HCT116 (cell line): ENCODE results near the gene KRT74. TPM values are rescaled to one million over a fixed set of nuclear protein-coding genes. Genes with fewer than 3 reads are reported as not detected.

Experiments used
- ATAC-seq: fragments of 200-7000 bp; cut with Tn5 transposase; 2 replicates; pipeline ENCODE4 v1.9.1; 2020; ENCODE audit warnings: mild to moderate bottlenecking, moderate library complexity
- BruUV-seq: library from RNA; stranded (reverse); fragments of 400-500 nt; replicated peaks from 2 replicates; lab custom pipeline; 2021; lab: Mats Ljungman, UMichigan
- CTCF ChIA-PET: fragments of 300-600 bp; sonication (Branson Sonifier 250); formaldehyde crosslinking; loops from one replicate; lab custom pipeline; 2021; ENCODE audit warnings: antibody characterized with exemption; lab: Charles Lee
- POLR2A ChIA-PET: fragments of 300-600, 350-600 bp; sonication (Branson Sonifier 250); formaldehyde crosslinking; loops from one replicate; lab custom pipeline; 2021; ENCODE audit warnings: antibody characterized with exemption; lab: Charles Lee
- RAD21 ChIA-PET, 2 experiments: fragments of 300-600 bp; sonication (Branson Sonifier 250); formaldehyde crosslinking; loops; one replicate each; lab custom pipeline; 2023; ENCODE audit warnings: low total read pairs in 2 of 2; ENCODE audit not compliant: uncharacterized antibody in 2 of 2, unreplicated experiment in 2 of 2, low non-redundant PET in 1 of 2; lab: Charles Lee
- DNase-seq: peaks from one replicate; pipeline ENCODE4 v3.0.0-alpha.2; 2010; ENCODE audit warnings: low read depth, low spot score
- H2AFZ ChIP-seq: fragments of 200-600 bp; shearing (Covaris generic), sonication (generic); 2 replicates; pipeline ENCODE4 v1.6.1; 2017; ENCODE audit warnings: low read depth, mixed run types, mixed read lengths, antibody characterized with exemption, low read length; ENCODE audit not compliant: poor library complexity, severe bottlenecking
- H3K27ac ChIP-seq: 2 replicates; pipeline ENCODE4 v1.5.1; 2012; ENCODE audit warnings: low read depth, low read length
- H3K27me3 ChIP-seq: fragments of 200-600 bp; sonication (generic); 2 replicates; pipeline ENCODE4 v1.6.1; 2016; ENCODE audit warnings: mixed run types, low read length, mixed read lengths; ENCODE audit not compliant: insufficient read depth
- H3K36me3 ChIP-seq, 2 experiments: fragments of 200-500 bp in 1 of 2; fragments of 200-600 bp in 1 of 2; sonication (Bioruptor generic) in 1 of 2; sonication (generic) in 1 of 2; 2 replicates each; pipeline versions ENCODE4 v1.5.1 to v1.6.1; 2014 to 2016; ENCODE audit warnings: low read length in 2 of 2, inconsistent platforms in 1 of 2, mixed read lengths in 1 of 2, mixed run types in 1 of 2; ENCODE audit not compliant: insufficient read depth in 2 of 2, control insufficient read depth in 1 of 2
- H3K4me1 ChIP-seq, 2 experiments: fragments of 200-600 bp in 1 of 2; sonication (generic) in 1 of 2; 2 replicates each; pipeline versions ENCODE4 v1.5.1 to v1.6.1; 2012 to 2017; ENCODE audit warnings: low read length in 2 of 2, inconsistent platforms in 1 of 2, mild to moderate bottlenecking in 1 of 2, mixed read lengths in 1 of 2, mixed run types in 1 of 2, moderate library complexity in 1 of 2; ENCODE audit not compliant: insufficient read depth in 2 of 2, control insufficient read depth in 1 of 2
- H3K4me2 ChIP-seq: fragments of 200-600 bp; sonication (generic); 2 replicates; pipeline ENCODE4 v1.6.1; 2017; ENCODE audit warnings: mixed run types, low read length, mixed read lengths
- H3K4me3 ChIP-seq, 2 experiments: fragments of 200-600 bp in 1 of 2; sonication (generic) in 1 of 2; replicated peaks in 1 of 2; 2 replicates each; pipeline ENCODE4 v1.5.1; 2011 to 2016; ENCODE audit warnings: low read length in 2 of 2, control low read depth in 1 of 2, low read depth in 1 of 2, mild to moderate bottlenecking in 1 of 2, mixed read lengths in 1 of 2, mixed run types in 1 of 2
- H3K79me2 ChIP-seq: fragments of 200-600 bp; sonication (generic); 2 replicates; pipeline ENCODE4 v1.6.1; 2017; ENCODE audit warnings: mild to moderate bottlenecking, mixed run types, low read length, moderate library complexity, mixed read lengths; ENCODE audit not compliant: insufficient read depth
- H3K9ac ChIP-seq: fragments of 200-600 bp; sonication (generic); 2 replicates; pipeline ENCODE4 v1.6.1; 2016; ENCODE audit warnings: low read length, mixed read lengths
- H3K9me2 ChIP-seq: fragments of 200-600 bp; sonication (generic), shearing (Covaris generic); 2 replicates; pipeline ENCODE4 v1.6.1; 2017; ENCODE audit warnings: mixed run types, mild to moderate bottlenecking, moderate library complexity; ENCODE audit not compliant: insufficient read depth
- H3K9me3 ChIP-seq, 2 experiments: fragments of 200-500 bp in 1 of 2; fragments of 200-600 bp in 1 of 2; sonication (Bioruptor generic) in 1 of 2; sonication (generic) in 1 of 2; 2 replicates each; pipeline ENCODE4 v1.6.1; 2014 to 2017; ENCODE audit warnings: low read length in 2 of 2, mixed read lengths in 2 of 2, inconsistent platforms in 1 of 2, low read depth in 1 of 2, mild to moderate bottlenecking in 1 of 2, mixed run types in 1 of 2, moderate library complexity in 1 of 2; ENCODE audit not compliant: control insufficient read depth in 1 of 2, insufficient read depth in 1 of 2
- H4K20me1 ChIP-seq: fragments of 200-600 bp; sonication (generic), shearing (Covaris generic); 2 replicates; pipeline ENCODE4 v1.6.1; 2017; ENCODE audit warnings: mixed run types, mild to moderate bottlenecking, moderate library complexity; ENCODE audit not compliant: insufficient read depth
- ATF3 ChIP-seq: IDR thresholded peaks from 2 replicates; pipeline ENCODE4 v1.6.1; 2012
- CBX3 ChIP-seq: IDR thresholded peaks from 2 replicates; pipeline ENCODE4 v1.6.1; 2012; ENCODE audit warnings: low read depth
- POLR2A ChIP-seq: IDR thresholded peaks from 2 replicates; pipeline ENCODE4 v1.7.0; 2011; ENCODE audit warnings: borderline replicate concordance; ENCODE audit not compliant: insufficient read depth, insufficient read length; ENCODE audit errors: extremely low read depth
- POLR2AphosphoS5 ChIP-seq: IDR thresholded peaks from 2 replicates; pipeline ENCODE4 v1.6.1; 2011; ENCODE audit warnings: mild to moderate bottlenecking, low read depth, low read length, moderate library complexity
- SRF ChIP-seq: IDR thresholded peaks from 2 replicates; pipeline ENCODE4 v1.6.1; 2012; ENCODE audit warnings: low read depth
- TCF7L2 ChIP-seq: IDR thresholded peaks from 2 replicates; pipeline ENCODE4 v1.7.0; 2011; ENCODE audit warnings: borderline replicate concordance, inconsistent platforms; ENCODE audit not compliant: insufficient read depth, insufficient read length; ENCODE audit errors: extremely low read depth
- ZBTB33 ChIP-seq: IDR thresholded peaks from 2 replicates; pipeline ENCODE4 v1.6.1; 2011; ENCODE audit warnings: mild to moderate bottlenecking, low read length, moderate library complexity; ENCODE audit not compliant: insufficient replicate concordance; ENCODE audit errors: extremely low read depth
- intact Hi-C: fragments of 100-400 bp; cut with micrococcal nuclease; formaldehyde crosslinking; loops from 2 replicates; pipeline ENCODE4 v1.10.0; 2022
- total RNA-seq: library from RNA; stranded (reverse); gene quantifications from one replicate; pipeline ENCODE4 v1.2.1, GENCODE V29; 2021; ENCODE audit not compliant: unreplicated experiment
- TF ChIP-seq, protein P1 (sequence below): IDR thresholded peaks from 2 replicates; pipeline ENCODE4 v1.6.1; 2012; ENCODE audit warnings: low read depth

The KRT74 gene
- total RNA-seq, 1 experiment from 2014 or later: not detected

- RAD21 ChIA-PET: no interaction called here
- Histone ChIP-seq H2AFZ (no peak overlapping the region), H3K27ac (no peak overlapping the region), H3K36me3 (no peaks in the 10 kb centered on the region), H3K27me3 (no peaks in the 10 kb centered on the region), H3K9me3 (no peaks in the 10 kb centered on the region), H3K9ac (no peak overlapping the region), H3K4me3 (no peak overlapping the region), H3K4me2 (no peak overlapping the region), H3K4me1 (no peaks in the 10 kb centered on the region), H3K79me2 (no peaks in the 10 kb centered on the region), H3K9me2 (no peaks in the 10 kb centered on the region), H4K20me1 (no peaks in the 10 kb centered on the region)
- DNase-seq: no peak
- POLR2A ChIA-PET: no interaction called here
- ATAC-seq: no peak
- CTCF ChIA-PET: interaction anchor here (2.1 kb wide), 1 partner anchor 266 kb away, joined by 6 read pairs; no protein-coding TSS in a partner anchor
- TF ChIP-seq SRF: no peak
- TF ChIP-seq ZBTB33: no peak
- no peak for TF ChIP-seq TCF7L2
- TF ChIP-seq ATF3: no peak
- no peak for TF ChIP-seq POLR2AphosphoS5
- TF ChIP-seq POLR2A: no peak
- TF ChIP-seq, protein P1, sequence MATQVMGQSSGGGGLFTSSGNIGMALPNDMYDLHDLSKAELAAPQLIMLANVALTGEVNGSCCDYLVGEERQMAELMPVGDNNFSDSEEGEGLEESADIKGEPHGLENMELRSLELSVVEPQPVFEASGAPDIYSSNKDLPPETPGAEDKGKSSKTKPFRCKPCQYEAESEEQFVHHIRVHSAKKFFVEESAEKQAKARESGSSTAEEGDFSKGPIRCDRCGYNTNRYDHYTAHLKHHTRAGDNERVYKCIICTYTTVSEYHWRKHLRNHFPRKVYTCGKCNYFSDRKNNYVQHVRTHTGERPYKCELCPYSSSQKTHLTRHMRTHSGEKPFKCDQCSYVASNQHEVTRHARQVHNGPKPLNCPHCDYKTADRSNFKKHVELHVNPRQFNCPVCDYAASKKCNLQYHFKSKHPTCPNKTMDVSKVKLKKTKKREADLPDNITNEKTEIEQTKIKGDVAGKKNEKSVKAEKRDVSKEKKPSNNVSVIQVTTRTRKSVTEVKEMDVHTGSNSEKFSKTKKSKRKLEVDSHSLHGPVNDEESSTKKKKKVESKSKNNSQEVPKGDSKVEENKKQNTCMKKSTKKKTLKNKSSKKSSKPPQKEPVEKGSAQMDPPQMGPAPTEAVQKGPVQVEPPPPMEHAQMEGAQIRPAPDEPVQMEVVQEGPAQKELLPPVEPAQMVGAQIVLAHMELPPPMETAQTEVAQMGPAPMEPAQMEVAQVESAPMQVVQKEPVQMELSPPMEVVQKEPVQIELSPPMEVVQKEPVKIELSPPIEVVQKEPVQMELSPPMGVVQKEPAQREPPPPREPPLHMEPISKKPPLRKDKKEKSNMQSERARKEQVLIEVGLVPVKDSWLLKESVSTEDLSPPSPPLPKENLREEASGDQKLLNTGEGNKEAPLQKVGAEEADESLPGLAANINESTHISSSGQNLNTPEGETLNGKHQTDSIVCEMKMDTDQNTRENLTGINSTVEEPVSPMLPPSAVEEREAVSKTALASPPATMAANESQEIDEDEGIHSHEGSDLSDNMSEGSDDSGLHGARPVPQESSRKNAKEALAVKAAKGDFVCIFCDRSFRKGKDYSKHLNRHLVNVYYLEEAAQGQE: no peak
- no peak for TF ChIP-seq CBX3
- no TSS peak for BruUV-seq
- intact Hi-C loops: no loop called here
Measured at GRCh38 chr12:52613384-52614030, 39.9 kb upstream of the KRT74 start.
